ENCODE data around the gene SINHCAF. TPM values are rescaled to one million over a fixed set of nuclear protein-coding genes. Genes with fewer than 3 reads are reported as not detected.

SINHCAF gene
- total RNA-seq, 1 donor, result 14.9 TPM

DNA sequence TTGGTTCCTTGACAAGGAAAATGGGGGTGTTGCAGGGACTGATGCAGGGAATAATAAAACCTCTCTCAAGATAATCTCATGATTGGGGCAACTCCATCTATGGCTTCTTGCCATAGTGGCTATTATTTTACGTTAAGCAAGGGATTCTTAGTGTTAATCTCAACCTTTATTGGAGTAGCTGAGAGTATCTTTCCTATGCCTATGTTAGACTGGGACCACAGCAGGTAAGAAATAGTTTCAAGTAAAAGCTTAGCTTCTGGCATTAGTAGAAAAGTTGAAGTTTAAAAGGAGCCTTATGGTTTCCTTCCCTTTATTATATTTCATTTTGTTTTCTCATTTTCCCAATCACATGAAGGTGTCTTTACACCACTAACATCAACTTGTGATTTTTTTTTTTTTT, 16.7 kb downstream of the SINHCAF start:
- DNase-seq (ENCODE audit: low read depth), result no peak
- TF ChIP-seq, protein P1, sequence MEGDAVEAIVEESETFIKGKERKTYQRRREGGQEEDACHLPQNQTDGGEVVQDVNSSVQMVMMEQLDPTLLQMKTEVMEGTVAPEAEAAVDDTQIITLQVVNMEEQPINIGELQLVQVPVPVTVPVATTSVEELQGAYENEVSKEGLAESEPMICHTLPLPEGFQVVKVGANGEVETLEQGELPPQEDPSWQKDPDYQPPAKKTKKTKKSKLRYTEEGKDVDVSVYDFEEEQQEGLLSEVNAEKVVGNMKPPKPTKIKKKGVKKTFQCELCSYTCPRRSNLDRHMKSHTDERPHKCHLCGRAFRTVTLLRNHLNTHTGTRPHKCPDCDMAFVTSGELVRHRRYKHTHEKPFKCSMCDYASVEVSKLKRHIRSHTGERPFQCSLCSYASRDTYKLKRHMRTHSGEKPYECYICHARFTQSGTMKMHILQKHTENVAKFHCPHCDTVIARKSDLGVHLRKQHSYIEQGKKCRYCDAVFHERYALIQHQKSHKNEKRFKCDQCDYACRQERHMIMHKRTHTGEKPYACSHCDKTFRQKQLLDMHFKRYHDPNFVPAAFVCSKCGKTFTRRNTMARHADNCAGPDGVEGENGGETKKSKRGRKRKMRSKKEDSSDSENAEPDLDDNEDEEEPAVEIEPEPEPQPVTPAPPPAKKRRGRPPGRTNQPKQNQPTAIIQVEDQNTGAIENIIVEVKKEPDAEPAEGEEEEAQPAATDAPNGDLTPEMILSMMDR (IDR thresholded peaks at IDR 0.05; ENCODE audit: insufficient read depth, low read length), result no peak
- no peak overlapping the region for H3K4me3 ChIP-seq (ENCODE audit: low read depth, low read length)

DNA sequence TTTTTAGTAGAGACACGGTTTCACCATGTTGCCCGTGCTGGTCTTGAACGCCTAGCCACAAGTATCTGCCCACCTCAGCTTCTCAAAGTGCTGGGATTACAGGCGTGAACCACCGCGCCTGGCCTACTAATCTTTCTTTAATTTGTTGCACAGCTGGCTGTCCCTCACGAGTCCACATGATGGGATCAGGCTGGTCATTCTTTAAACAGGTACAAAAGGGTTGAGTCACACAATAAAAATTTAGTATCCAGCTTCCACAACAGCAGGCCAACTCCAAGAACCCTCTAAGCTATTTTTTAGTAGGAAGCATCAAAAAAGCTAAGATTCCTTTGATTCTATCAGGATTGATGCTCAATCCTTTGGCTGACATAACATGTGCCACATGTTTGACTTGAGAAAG, 17.8 kb downstream of the SINHCAF start:
- no peak overlapping the region for H3K4me3 ChIP-seq (ENCODE audit: low read depth, low read length)
- no peak for DNase-seq (ENCODE audit: low read depth)
- TF ChIP-seq, protein P1 (IDR thresholded peaks at IDR 0.05; ENCODE audit: insufficient read depth, low read length), result no peak

DNA sequence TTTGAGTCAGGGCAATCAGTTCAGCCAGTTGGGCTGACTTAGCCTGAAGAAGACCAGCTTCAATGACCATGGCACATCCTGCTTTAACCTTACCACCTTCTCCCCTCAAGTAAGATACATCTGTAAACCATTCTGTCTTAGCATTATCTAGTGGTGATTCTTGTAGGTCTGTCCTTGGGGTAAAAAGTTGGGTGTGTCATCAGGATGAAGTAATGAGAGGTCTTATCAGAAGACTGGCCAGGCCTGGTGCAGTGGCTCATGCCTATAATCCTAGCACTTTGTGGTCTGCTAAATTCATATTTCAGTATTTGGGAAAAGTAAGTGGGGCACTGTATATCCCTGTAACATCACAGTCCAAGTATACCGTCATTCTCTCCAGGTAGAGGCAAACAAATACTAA, 19.1 kb downstream of the SINHCAF start:
- DNase-seq (ENCODE audit: low read depth), result no peak
- TF ChIP-seq, protein P1 (IDR thresholded peaks at IDR 0.05; ENCODE audit: insufficient read depth, low read length), result no peak
- no peak overlapping the region for H3K4me3 ChIP-seq (ENCODE audit: low read depth, low read length)

DNA sequence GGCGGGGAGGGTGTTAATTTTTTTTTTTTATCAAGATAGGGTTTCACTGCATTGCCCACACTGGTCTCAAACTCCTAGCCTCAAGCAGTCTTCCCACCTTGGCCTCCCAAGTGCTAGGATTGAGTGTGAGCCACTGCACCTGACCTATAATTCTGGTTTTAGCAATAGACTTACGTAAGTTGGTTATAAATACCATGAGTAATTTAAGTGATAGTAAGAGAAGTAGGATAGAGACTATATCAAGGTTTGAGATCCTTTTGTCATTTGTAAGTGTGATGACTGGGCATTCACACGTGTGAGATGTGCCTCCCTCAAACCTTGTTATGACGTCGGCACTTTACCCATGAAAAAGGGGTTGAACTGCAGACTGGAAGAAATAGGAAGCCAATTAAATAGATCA, 22.5 kb downstream of the SINHCAF start:
- TF ChIP-seq, protein P1 (IDR thresholded peaks at IDR 0.05; ENCODE audit: insufficient read depth, low read length), result no peak
- DNase-seq (ENCODE audit: low read depth), result no peak
- no peak overlapping the region for H3K4me3 ChIP-seq (ENCODE audit: low read depth, low read length)

DNA sequence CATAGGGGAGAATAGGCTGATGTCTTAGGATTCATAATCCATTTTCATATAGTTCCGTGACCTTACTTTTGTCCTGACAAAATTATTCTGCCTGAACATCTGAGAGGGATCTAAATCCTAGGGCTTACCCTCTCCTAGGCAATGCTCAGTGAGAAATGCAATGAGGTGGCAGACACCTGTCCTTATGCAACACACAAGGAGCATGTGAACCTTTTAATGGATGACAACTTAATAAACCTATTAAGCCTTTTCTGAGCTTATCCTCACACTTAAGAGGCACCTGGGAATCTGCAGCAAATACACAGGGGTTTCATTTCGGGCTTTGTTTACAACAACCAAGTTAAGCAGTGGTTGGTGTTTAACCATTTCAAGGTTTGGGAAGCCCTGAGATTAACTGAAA, 24.6 kb downstream of the SINHCAF start:
- DNase-seq (ENCODE audit: low read depth), result no peak
- TF ChIP-seq, protein P1 (IDR thresholded peaks at IDR 0.05; ENCODE audit: insufficient read depth, low read length), result no peak
- no peak overlapping the region for H3K4me3 ChIP-seq (ENCODE audit: low read depth, low read length)

DNA sequence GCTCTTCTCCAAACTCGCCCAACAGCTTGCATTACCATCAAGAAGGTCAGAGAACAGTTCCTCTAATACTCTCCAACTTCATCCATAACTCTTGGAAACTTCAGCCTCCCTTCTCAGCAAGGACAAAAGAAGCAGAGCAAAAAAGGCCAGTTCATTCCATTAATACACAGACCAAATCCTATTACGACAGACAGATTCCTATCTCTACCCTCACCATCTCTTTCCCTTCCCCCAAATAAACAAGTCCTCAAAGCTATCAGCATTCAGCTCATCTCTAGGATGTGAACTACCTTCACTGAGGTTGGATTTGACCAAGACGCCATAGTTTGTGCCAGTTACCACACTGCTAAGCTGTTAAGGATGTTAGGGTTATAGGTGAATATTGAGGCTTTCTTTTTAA, 25.2 kb downstream of the SINHCAF start:
- TF ChIP-seq, protein P1 (IDR thresholded peaks at IDR 0.05; ENCODE audit: insufficient read depth, low read length), result no peak
- no peak overlapping the region for H3K4me3 ChIP-seq (ENCODE audit: low read depth, low read length)
- no peak for DNase-seq (ENCODE audit: low read depth)

DNA sequence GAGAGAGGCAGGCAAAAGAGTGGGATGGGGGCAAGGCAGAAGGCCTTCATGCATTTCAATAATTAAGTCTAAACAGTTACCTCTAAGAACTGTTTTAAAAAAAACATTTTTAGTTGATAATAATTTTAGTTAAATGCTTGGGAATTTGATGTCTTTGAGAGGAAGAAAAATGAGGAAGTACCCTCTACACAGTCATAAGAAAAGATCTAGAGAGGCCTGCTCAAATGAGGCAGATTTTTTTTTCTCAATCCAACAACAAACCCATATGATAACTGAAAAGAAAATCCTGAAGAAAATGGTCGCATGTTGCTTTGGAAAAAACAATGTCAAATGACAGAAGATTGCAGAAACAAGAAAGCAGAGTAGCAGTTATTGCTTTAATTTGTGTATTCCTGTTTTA, 25.6 kb downstream of the SINHCAF start:
- TF ChIP-seq, protein P1 (IDR thresholded peaks at IDR 0.05; ENCODE audit: insufficient read depth, low read length), result no peak
- no peak for DNase-seq (ENCODE audit: low read depth)
- no peak overlapping the region for H3K4me3 ChIP-seq (ENCODE audit: low read depth, low read length)
